ENCODE measurements around the gene LAMC1. TPM values are rescaled to one million over a fixed set of nuclear protein-coding genes. Genes with fewer than 3 reads are reported as not detected.

The LAMC1 gene
- total and polyA plus RNA-seq, 2 experiments from 2014 or later, result 18.4 to 116 TPM

GRCh38 chr1:183135336-183135735, 112.1 kb downstream of the LAMC1 start (continued):
- TF ChIP-seq ZNF462 (CRISPR knock-in tag; IDR thresholded peaks at IDR 0.05) (no peak), REST (IDR thresholded peaks at IDR 0.05; ENCODE audit: unreplicated experiment) (no peak), STAT1 (IDR thresholded peaks at IDR 0.05; ENCODE audit: unreplicated experiment) (no peak), CTCF (conservative IDR thresholded peaks at IDR 0.05; ENCODE audit: low read depth in 2 of 2) (no peak), CREB1 (CRISPR knock-in tag; IDR thresholded peaks at IDR 0.05; ENCODE audit: low read depth) (no peak), ZNF331 (CRISPR knock-in tag; IDR thresholded peaks at IDR 0.05; ENCODE audit: low read depth) (no peak), ZNF114 (CRISPR knock-in tag; IDR thresholded peaks at IDR 0.05) (no peak), EZH2 (IDR thresholded peaks at IDR 0.05; ENCODE audit: low read depth, unreplicated experiment) (no peak), NANOG (IDR thresholded peaks at IDR 0.05; ENCODE audit: borderline replicate concordance) (no peak)

Measured in GM23338 (cell line).